Gastrocnemius medialis (tissue), 4 donors: ENCODE measurements around the gene DMBX1. TPM values are rescaled to one million over a fixed set of nuclear protein-coding genes. Genes with fewer than 3 reads are reported as not detected.

Source experiments
- ATAC-seq, 2 donors: fragments of 150-250 bp; one replicate each; pipeline ENCODE4 v1.9.1; 2016
- DNase-seq, 2 donors: peaks; one replicate each; pipeline ENCODE4 v3.0.0-alpha.2; 2019
- H3K27ac ChIP-seq, 4 donors: fragments of 200-600 bp; sonication (generic); 1 replicate in 1 of 4; 2 replicates in 3 of 4; pipeline ENCODE4 v1.5.1; 2016 to 2018; ENCODE audit warnings: mild to moderate bottlenecking in 2 of 4, moderate library complexity in 1 of 4
- H3K27me3 ChIP-seq, 3 donors: fragments of 200-600 bp; sonication (generic) in 2 of 3; 1 replicate in 1 of 3; 2 replicates in 2 of 3; pipeline versions ENCODE4 v1.5.1 to v1.6.0; 2016 to 2019; ENCODE audit warnings: mild to moderate bottlenecking in 1 of 3, moderate library complexity in 1 of 3
- H3K36me3 ChIP-seq, 2 donors: fragments of 200-600 bp; sonication (generic) in 1 of 2; one replicate each; pipeline ENCODE4 v1.5.1; 2017 to 2018
- H3K4me1 ChIP-seq, 2 donors: fragments of 200-600 bp; sonication (generic) in 1 of 2; one replicate each; pipeline ENCODE4 v1.5.1; 2016 to 2017; ENCODE audit warnings: mild to moderate bottlenecking in 2 of 2
- H3K4me3 ChIP-seq, 4 donors: fragments of 200-600 bp; sonication (generic) in 3 of 4; 1 replicate in 1 of 4; 2 replicates in 3 of 4; pipeline ENCODE4 v1.5.1; 2016 to 2019; ENCODE audit warnings: mild to moderate bottlenecking in 2 of 4
- H3K9me3 ChIP-seq, 3 donors: fragments of 200-600 bp; sonication (generic) in 2 of 3; 1 replicate in 1 of 3; 2 replicates in 2 of 3; pipeline ENCODE4 v1.5.1; 2016 to 2019
- CTCF ChIP-seq, 5 experiments: fragments of 450-650 bp in 3 of 5; fragments of 200-600 bp in 2 of 5; sonication (generic) in 2 of 5; IDR thresholded peaks in 4 of 5; conservative IDR thresholded peaks in 1 of 5; 1 replicate in 4 of 5; 2 replicates in 1 of 5; pipeline ENCODE4 v1.5.1; 2016 to 2019; ENCODE audit warnings: antibody characterized with exemption in 5 of 5, mild to moderate bottlenecking in 3 of 5, moderate library complexity in 3 of 5
- POLR2A ChIP-seq, 2 donors: fragments of 450-650 bp; IDR thresholded peaks; one replicate each; pipeline ENCODE4 v1.6.1; 2017; ENCODE audit warnings: antibody characterized with exemption in 2 of 2, mild to moderate bottlenecking in 2 of 2, moderate library complexity in 2 of 2
- in situ Hi-C, 4 donors: fragments of 200-750 bp; cut with MboI; loops; one replicate each; pipeline versions ENCODE4 v1.15.0 to v1.8.0; 2017; ENCODE audit warnings: low sequenced_read_pairs in 4 of 4
- intact Hi-C: fragments of 100-400 bp; cut with DNase I; formaldehyde crosslinking; loops from one replicate; pipeline ENCODE4 v1.15.1; 2023; ENCODE audit warnings: low total_unique reads
- total RNA-seq, 4 donors: library from RNA; depleted of rRNA; stranded (reverse); fragments of >200 nt; gene quantifications; one replicate each; pipeline versions ENCODE4 v1.1.0 to v1.2.3, GENCODE V29; 2016

Gene DMBX1
- total RNA-seq, 4 donors from 2014 or later, result not detected

GRCh38 chr1:46517932-46518498 lies 28.4 kb downstream of the DMBX1 start:
- intact Hi-C loops, result no loop called here
- H3K36me3 ChIP-seq, result no peaks in the 10 kb centered on the region
- TF ChIP-seq POLR2A (IDR thresholded peaks at IDR 0.05) (no peak), CTCF (IDR thresholded peaks at IDR 0.05 in 4 of 5, conservative IDR thresholded peaks at IDR 0.05 in 1 of 5) (no peak)
- in situ Hi-C loops, result no loop called here
- H3K27me3 ChIP-seq, result peaks cover 0 to 3% (median 0%) of the 10 kb centered on the region in 3 donors
- no peaks in the 10 kb centered on the region for H3K4me1 ChIP-seq
- DNase-seq, result no peak
- H3K9me3 ChIP-seq, result no peaks in the 10 kb centered on the region
- H3K4me3 ChIP-seq, result no peak overlapping the region
- no peak overlapping the region for H3K27ac ChIP-seq
- no peak for ATAC-seq

- no peak for ATAC-seq
- Histone ChIP-seq H3K27ac (no peak overlapping the region), H3K27me3 (peaks cover 0 to 3% (median 0%) of the 10 kb centered on the region in 3 donors), H3K4me3 (no peak overlapping the region), H3K4me1 (no peaks in the 10 kb centered on the region), H3K36me3 (no peaks in the 10 kb centered on the region), H3K9me3 (no peaks in the 10 kb centered on the region)
- DNase-seq, result no peak
- intact Hi-C loops, result no loop called here
- TF ChIP-seq CTCF (IDR thresholded peaks at IDR 0.05 in 4 of 5, conservative IDR thresholded peaks at IDR 0.05 in 1 of 5) (no peak), POLR2A (IDR thresholded peaks at IDR 0.05) (no peak)
- in situ Hi-C loops, result no loop called here
Measured at GRCh38 chr1:46519209-46519608, 29.6 kb downstream of the DMBX1 start.

GRCh38 chr1:46520063-46520911 lies 30.7 kb downstream of the DMBX1 start:
- DNase-seq (no peak), ATAC-seq (no peak)
- in situ Hi-C loops (loop anchor here in 2 of 4 donors (10.0 kb wide), 2 partner anchors 45 to 75 kb away; no protein-coding TSS in a partner anchor), intact Hi-C loops (no loop called here)
- Histone ChIP-seq H3K36me3 (no peaks in the 10 kb centered on the region), H3K4me1 (no peaks in the 10 kb centered on the region), H3K27me3 (peaks cover 0 to 3% (median 0%) of the 10 kb centered on the region in 3 donors), H3K9me3 (no peaks in the 10 kb centered on the region), H3K27ac (no peak overlapping the region), H3K4me3 (no peak overlapping the region)
- TF ChIP-seq POLR2A (IDR thresholded peaks at IDR 0.05) (no peak), CTCF (IDR thresholded peaks at IDR 0.05 in 4 of 5, conservative IDR thresholded peaks at IDR 0.05 in 1 of 5) (no peak)

- intact Hi-C loops, result no loop called here
Measured at GRCh38 chr1:46521414-46521813, 31.8 kb downstream of the DMBX1 start.

More at GRCh38 chr1:46521414-46521813, 31.8 kb downstream of the DMBX1 start:
- H3K36me3 ChIP-seq, result no peaks in the 10 kb centered on the region
- TF ChIP-seq POLR2A (IDR thresholded peaks at IDR 0.05), result no peak
- TF ChIP-seq CTCF (IDR thresholded peaks at IDR 0.05 in 4 of 5, conservative IDR thresholded peaks at IDR 0.05 in 1 of 5), result no peak
- H3K9me3 ChIP-seq, result no peaks in the 10 kb centered on the region
- no peaks in the 10 kb centered on the region for H3K4me1 ChIP-seq
- peaks cover 0 to 3% (median 0%) of the 10 kb centered on the region in 3 donors for H3K27me3 ChIP-seq
- no peak for ATAC-seq
- in situ Hi-C loops, result loop anchor here in 2 of 4 donors (10.0 kb wide), 2 partner anchors 47 to 77 kb away; no protein-coding TSS in a partner anchor
- H3K27ac ChIP-seq, result no peak overlapping the region
- no peak overlapping the region for H3K4me3 ChIP-seq
- no peak for DNase-seq
